Measurements from ENCODE around the gene MAP4K3. TPM values are rescaled to one million over a fixed set of nuclear protein-coding genes. Genes with fewer than 3 reads are reported as not detected.
A peak's percentile ranks its signal among the peaks of the same experiment; 100 is the strongest.

MAP4K3 gene
- total and polyA plus RNA-seq, 9 of the 15 experiments (the other 6 are each of a cell fraction or from before 2014, with no cell fraction given), result 3.1 to 30.0 (median 16.9) TPM

GRCh38 chr2:39362595-39362994 is 74.5 kb downstream of the MAP4K3 start (continued):
- TF ChIP-seq ZHX1 (conservative IDR thresholded peaks at IDR 0.05; ENCODE audit: low read length) (no peak), RBM25 (IDR thresholded peaks at IDR 0.05; ENCODE audit: low read depth, low read length, severe bottlenecking) (peak; percentile 33), ZNF3 (CRISPR knock-in tag; IDR thresholded peaks at IDR 0.05) (no peak), TEAD1 (CRISPR knock-in tag; IDR thresholded peaks at IDR 0.05) (no peak), BCOR (IDR thresholded peaks at IDR 0.05) (peak; percentile 43; the same call in 1 of the 2 replicates), ZNF239 (CRISPR knock-in tag; IDR thresholded peaks at IDR 0.05) (no peak), GTF3C2 (IDR thresholded peaks at IDR 0.05; ENCODE audit: borderline replicate concordance, extremely low read depth, insufficient read length) (no peak), GATAD2A (IDR thresholded peaks at IDR 0.05) (no peak), CBX5 (IDR thresholded peaks at IDR 0.05; ENCODE audit: borderline replicate concordance, low read depth) (no peak), FIP1L1 (IDR thresholded peaks at IDR 0.05; ENCODE audit: low read depth, low read length, poor library complexity, severe bottlenecking) (no peak), TRIM24 (IDR thresholded peaks at IDR 0.05) (0 out of 4 replicates have a peak, but pooled peaks of 1 of the 2 experiments have one; percentile 15), ZNF133 (CRISPR knock-in tag; IDR thresholded peaks at IDR 0.05) (no peak), GTF2A2 (tag; IDR thresholded peaks at IDR 0.05) (no peak), UBTF (IDR thresholded peaks at IDR 0.05; ENCODE audit: borderline replicate concordance in 1 of 2, low read depth in 2 of 2, low read length in 2 of 2) (no peak)
